ENCODE data around the gene FILIP1L.

Gene FILIP1L

GRCh38 chr3:99851955-99852354, 262.3 kb downstream of the FILIP1L start:
- Histone ChIP-seq H2AFZ (ENCODE audit: low read depth, low read length, severe bottlenecking) (no peak overlapping the region), H3K9me3 (ENCODE audit: insufficient read depth, low read length) (no peaks in the 10 kb centered on the region), H3K9ac (ENCODE audit: low read length) (no peak overlapping the region), H3K4me2 (ENCODE audit: low read depth, low read length, poor library complexity, severe bottlenecking) (no peak overlapping the region), H3K27ac (ENCODE audit: low read depth, low read length) (no peak overlapping the region), H3K9me2 (replicated peaks; ENCODE audit: insufficient read depth, low read length) (no peaks in the 10 kb centered on the region), H4K20me1 (ENCODE audit: low read depth, low read length) (peaks cover 7% of the 10 kb centered on the region), H3F3A (ENCODE audit: insufficient read depth) (no peaks in the 10 kb centered on the region), H3K4me3 (ENCODE audit: insufficient read depth, low read length, poor library complexity, severe bottlenecking) (no peak overlapping the region), H3K79me2 (ENCODE audit: insufficient read depth, low read length) (peaks cover 9% of the 10 kb centered on the region; the same call in 1 of the 2 replicates), H3K36me3 (ENCODE audit: low read length) (no peaks in the 10 kb centered on the region), H3K27me3 (ENCODE audit: low read length) (no peaks in the 10 kb centered on the region)
- TF ChIP-seq EZH2phosphoT487 (conservative IDR thresholded peaks at IDR 0.05; ENCODE audit: low read length) = no peak
- TF ChIP-seq CTCF (IDR thresholded peaks at IDR 0.05; ENCODE audit: insufficient read depth, low read length, poor library complexity, severe bottlenecking) = no peak

- H3K27ac ChIP-seq (ENCODE audit: low read depth, low read length) = no peak overlapping the region
- H3K4me2 ChIP-seq (ENCODE audit: low read depth, low read length, poor library complexity, severe bottlenecking) = no peak overlapping the region
- H4K20me1 ChIP-seq (ENCODE audit: low read depth, low read length) = peaks cover 7% of the 10 kb centered on the region
- no peaks in the 10 kb centered on the region for H3F3A ChIP-seq (ENCODE audit: insufficient read depth)
- H3K9me2 ChIP-seq (replicated peaks; ENCODE audit: insufficient read depth, low read length) = no peaks in the 10 kb centered on the region
- no peak overlapping the region for H3K9ac ChIP-seq (ENCODE audit: low read length)
- H3K4me3 ChIP-seq (ENCODE audit: insufficient read depth, low read length, poor library complexity, severe bottlenecking) = no peak overlapping the region
- H3K79me2 ChIP-seq (ENCODE audit: insufficient read depth, low read length) = peaks cover 9% of the 10 kb centered on the region; the same call in 1 of the 2 replicates
- H2AFZ ChIP-seq (ENCODE audit: low read depth, low read length, severe bottlenecking) = no peak overlapping the region
- no peaks in the 10 kb centered on the region for H3K9me3 ChIP-seq (ENCODE audit: insufficient read depth, low read length)
- H3K27me3 ChIP-seq (ENCODE audit: low read length) = no peaks in the 10 kb centered on the region
- H3K36me3 ChIP-seq (ENCODE audit: low read length) = no peaks in the 10 kb centered on the region
- TF ChIP-seq CTCF (IDR thresholded peaks at IDR 0.05; ENCODE audit: insufficient read depth, low read length, poor library complexity, severe bottlenecking) (no peak), EZH2phosphoT487 (conservative IDR thresholded peaks at IDR 0.05; ENCODE audit: low read length) (no peak)
These were observed 263.7 kb downstream of the FILIP1L start for GRCh38 chr3:99850608-99851007.

GRCh38 chr3:99848433-99848832, 265.9 kb downstream of the FILIP1L start:
- no peak overlapping the region for H3K4me3 ChIP-seq (ENCODE audit: insufficient read depth, low read length, poor library complexity, severe bottlenecking)
- no peak for TF ChIP-seq CTCF (IDR thresholded peaks at IDR 0.05; ENCODE audit: insufficient read depth, low read length, poor library complexity, severe bottlenecking)
- TF ChIP-seq EZH2phosphoT487 (conservative IDR thresholded peaks at IDR 0.05; ENCODE audit: low read length) = no peak
- H3K79me2 ChIP-seq (ENCODE audit: insufficient read depth, low read length) = peaks cover 12% of the 10 kb centered on the region; the same call in 1 of the 2 replicates
- H3K27ac ChIP-seq (ENCODE audit: low read depth, low read length) = no peak overlapping the region
- no peak overlapping the region for H3K4me2 ChIP-seq (ENCODE audit: low read depth, low read length, poor library complexity, severe bottlenecking)
- no peak overlapping the region for H3K9ac ChIP-seq (ENCODE audit: low read length)
- H3K27me3 ChIP-seq (ENCODE audit: low read length) = no peaks in the 10 kb centered on the region
- H4K20me1 ChIP-seq (ENCODE audit: low read depth, low read length) = peaks cover 3% of the 10 kb centered on the region; the same call in 1 of the 2 replicates
- H3K9me2 ChIP-seq (replicated peaks; ENCODE audit: insufficient read depth, low read length) = no peaks in the 10 kb centered on the region
- no peaks in the 10 kb centered on the region for H3K9me3 ChIP-seq (ENCODE audit: insufficient read depth, low read length)
- H3F3A ChIP-seq (ENCODE audit: insufficient read depth) = no peaks in the 10 kb centered on the region
- no peak overlapping the region for H2AFZ ChIP-seq (ENCODE audit: low read depth, low read length, severe bottlenecking)
- H3K36me3 ChIP-seq (ENCODE audit: low read length) = no peaks in the 10 kb centered on the region
